ENCODE measurements around the gene ALKBH6.
"Not testable (repeated sequence)": the region's sequence is repeated elsewhere in the genome, so short reads cannot be mapped to it uniquely, and the experiment has no call there.

DNA sequence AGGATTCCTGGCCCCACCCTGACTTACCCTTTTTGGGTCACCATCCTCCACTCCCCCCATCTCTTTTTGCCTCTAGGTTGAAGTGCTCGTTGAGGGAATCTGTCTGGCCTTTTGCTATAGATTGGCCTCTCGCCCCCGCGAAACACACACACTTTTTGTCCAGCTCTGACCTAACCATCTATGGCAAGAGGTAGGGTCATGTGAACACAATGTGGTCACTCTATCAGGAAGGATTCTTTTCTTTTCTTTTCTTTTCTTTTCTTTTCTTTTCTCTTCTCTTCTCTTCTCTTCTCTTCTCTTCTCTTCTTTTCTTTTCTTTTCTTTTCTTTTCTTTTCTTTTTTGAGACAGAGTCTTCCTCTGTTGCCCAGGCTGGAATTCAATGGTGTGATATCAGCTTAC is 33.0 kb downstream of the ALKBH6 start:
- TF ChIP-seq SP1 (IDR thresholded peaks at IDR 0.05); TARDBP (IDR thresholded peaks at IDR 0.05); FOXA1 (IDR thresholded peaks at IDR 0.05); LEF1 (IDR thresholded peaks at IDR 0.05; ENCODE audit: borderline replicate concordance); NFRKB (IDR thresholded peaks at IDR 0.05): not testable (repeated sequence)
